Measurements from ENCODE around the gene C1QBP.

C1QBP gene

DNA sequence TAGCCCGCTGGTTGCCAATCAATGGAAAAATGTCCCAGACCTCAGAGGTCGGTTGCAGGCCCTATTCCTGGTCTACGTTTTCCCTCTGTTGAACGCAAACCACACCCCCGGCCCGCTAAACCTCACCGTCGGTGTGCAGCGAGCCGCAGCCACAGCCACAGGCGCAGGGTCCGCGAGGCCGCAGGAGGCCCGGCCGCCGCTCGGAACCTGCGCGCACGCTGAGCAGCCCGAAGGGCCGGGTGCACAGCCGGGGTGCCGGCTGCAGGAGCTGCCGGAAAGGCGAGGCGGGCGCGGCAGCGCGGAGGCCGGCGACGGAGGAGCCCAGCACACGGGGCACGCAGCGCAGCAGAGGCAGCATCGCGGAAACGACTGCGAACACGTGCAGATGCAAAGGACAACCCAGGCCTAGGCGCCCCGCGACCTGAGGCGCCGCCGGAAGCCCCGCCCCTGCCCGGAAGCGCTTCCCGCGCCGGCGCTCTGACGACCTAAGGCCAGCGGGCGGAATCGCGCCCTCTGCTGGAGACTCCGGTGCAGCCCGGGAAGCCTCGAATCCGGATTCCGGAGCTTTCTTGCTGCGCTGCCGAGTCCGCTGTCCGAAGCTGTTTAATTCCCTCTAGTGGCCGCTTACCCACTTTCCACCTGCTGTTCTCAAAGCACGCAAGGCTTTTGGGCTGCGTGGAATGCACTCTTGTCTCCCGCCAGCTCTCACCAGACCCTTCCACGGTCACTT, at the start of gene C1QBP:
C1QBP (minus strand) TSS at position 440 of the 730 bp plus-strand sequence; CDS start at position 358, 82 bp downstream.
- H3K4me3 Mint-ChIP-seq: peak within 1 kb of the TSS; percentile 82
- DNase-seq (ENCODE audit: low spot score in 2 of 2): peak; percentile 96
- H3K9me3 Mint-ChIP-seq: no peaks in the 10 kb centered on the region
- peak within 1 kb of the TSS; percentile 94 for H3K27ac Mint-ChIP-seq
- H3K27me3 Mint-ChIP-seq: no peaks in the 10 kb centered on the region
- peak; percentile 88 for ATAC-seq (ENCODE audit: low read depth)
- H3K4me1 Mint-ChIP-seq: peaks cover 22% of the 10 kb centered on the region
- peaks cover 5% of the 10 kb centered on the region for H3K36me3 Mint-ChIP-seq

DNA sequence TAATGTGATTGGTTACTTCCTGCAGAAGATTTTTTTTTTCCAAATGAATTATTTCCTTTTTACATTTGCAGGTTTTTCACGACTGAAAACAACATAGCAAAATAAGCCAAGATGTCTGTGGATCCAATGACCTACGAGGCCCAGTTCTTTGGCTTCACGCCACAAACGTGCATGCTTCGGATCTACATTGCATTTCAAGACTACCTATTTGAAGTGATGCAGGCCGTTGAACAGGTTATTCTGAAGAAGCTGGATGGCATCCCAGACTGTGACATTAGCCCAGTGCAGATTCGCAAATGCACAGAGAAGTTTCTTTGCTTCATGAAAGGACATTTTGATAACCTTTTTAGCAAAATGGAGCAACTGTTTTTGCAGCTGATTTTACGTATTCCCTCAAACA, 49.8 kb upstream of the C1QBP start:
- Mint-ChIP-seq H3K36me3 (peaks cover 14% of the 10 kb centered on the region), H3K27ac (peak overlapping the region; percentile 25), H3K4me3 (no peak overlapping the region), H3K9me3 (peaks cover 3% of the 10 kb centered on the region), H3K4me1 (peaks cover 19% of the 10 kb centered on the region), H3K27me3 (no peaks in the 10 kb centered on the region)
- ATAC-seq (ENCODE audit: low read depth): no peak
- no peak for DNase-seq (ENCODE audit: low spot score in 2 of 2)

GRCh38 chr17:5486206-5487124, 47.5 kb upstream of the C1QBP start, which contains the start of gene MIS12:
Gene MIS12, plus strand, starts transcription at chr17:5486566. Its CDS starts 2,297 bp downstream, at chr17:5488863.
- ATAC-seq (ENCODE audit: low read depth) (peak; percentile 87), DNase-seq (ENCODE audit: low spot score in 2 of 2) (peak; percentile 87 to 93)
- Mint-ChIP-seq H3K27ac (peak within 1 kb of the TSS; percentile 98), H3K36me3 (peaks cover 17% of the 10 kb centered on the region), H3K4me1 (peaks cover 19% of the 10 kb centered on the region), H3K4me3 (peak within 1 kb of the TSS; percentile 89), H3K27me3 (no peaks in the 10 kb centered on the region), H3K9me3 (no peaks in the 10 kb centered on the region)

- Mint-ChIP-seq H3K27ac (peak within 1 kb of the TSS; percentile 98), H3K4me1 (peaks cover 19% of the 10 kb centered on the region), H3K27me3 (no peaks in the 10 kb centered on the region), H3K4me3 (peak within 1 kb of the TSS; percentile 89), H3K9me3 (no peaks in the 10 kb centered on the region), H3K36me3 (peaks cover 19% of the 10 kb centered on the region)
- peak; percentile 1 for ATAC-seq (ENCODE audit: low read depth)
- DNase-seq (ENCODE audit: low spot score in 2 of 2): peak in 1 of 2 donors; percentile 76
Measured at GRCh38 chr17:5485270-5486205, 46.6 kb upstream of the C1QBP start, which contains the start of gene DERL2. Gene DERL2, minus strand, starts transcription at chr17:5486178. Its CDS starts 17 bp downstream, at chr17:5486161.

- DNase-seq (ENCODE audit: low spot score in 2 of 2) (no peak), ATAC-seq (ENCODE audit: low read depth) (no peak)
- H3K4me3 Mint-ChIP-seq: no peak overlapping the region
- no peaks in the 10 kb centered on the region for H3K9me3 Mint-ChIP-seq
- no peak overlapping the region for H3K27ac Mint-ChIP-seq
- peaks cover 33% of the 10 kb centered on the region for H3K36me3 Mint-ChIP-seq
- H3K27me3 Mint-ChIP-seq: no peaks in the 10 kb centered on the region
- peaks cover 10% of the 10 kb centered on the region for H3K4me1 Mint-ChIP-seq
Measured at GRCh38 chr17:5481451-5481850, 42.5 kb upstream of the C1QBP start.

GRCh38 chr17:5480962-5481361, 42.0 kb upstream of the C1QBP start:
- H3K4me3 Mint-ChIP-seq: no peak overlapping the region
- no peak overlapping the region for H3K27ac Mint-ChIP-seq
- no peaks in the 10 kb centered on the region for H3K9me3 Mint-ChIP-seq
- peaks cover 10% of the 10 kb centered on the region for H3K4me1 Mint-ChIP-seq
- H3K27me3 Mint-ChIP-seq: no peaks in the 10 kb centered on the region
- DNase-seq (ENCODE audit: low spot score in 2 of 2): no peak
- no peak for ATAC-seq (ENCODE audit: low read depth)
- peaks cover 33% of the 10 kb centered on the region for H3K36me3 Mint-ChIP-seq

DNA sequence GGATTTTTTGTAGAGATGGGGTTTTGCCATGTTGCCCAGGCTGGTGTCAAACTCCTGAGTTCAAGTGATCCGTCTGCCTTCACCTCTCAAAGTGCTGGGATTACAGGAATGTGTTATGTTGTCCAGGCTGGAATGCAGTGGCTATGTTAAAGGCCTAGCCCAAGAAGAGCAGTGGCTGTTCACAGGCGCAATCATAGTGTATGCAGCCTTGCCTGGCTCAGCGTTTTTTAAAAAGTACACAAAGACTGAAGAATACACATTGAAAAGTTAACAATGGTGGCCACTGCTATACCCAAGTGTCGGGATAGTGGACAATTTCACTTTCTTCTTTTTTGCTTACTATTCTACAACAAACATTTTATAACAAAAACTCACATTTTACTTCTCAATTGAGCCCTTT, 40.0 kb upstream of the C1QBP start:
- no peak for ATAC-seq (ENCODE audit: low read depth)
- no peak for DNase-seq (ENCODE audit: low spot score in 2 of 2)
- Mint-ChIP-seq H3K27me3 (no peaks in the 10 kb centered on the region), H3K4me1 (peaks cover 5% of the 10 kb centered on the region), H3K4me3 (no peak overlapping the region), H3K9me3 (no peaks in the 10 kb centered on the region), H3K36me3 (peaks cover 38% of the 10 kb centered on the region), H3K27ac (no peak overlapping the region)

DNA sequence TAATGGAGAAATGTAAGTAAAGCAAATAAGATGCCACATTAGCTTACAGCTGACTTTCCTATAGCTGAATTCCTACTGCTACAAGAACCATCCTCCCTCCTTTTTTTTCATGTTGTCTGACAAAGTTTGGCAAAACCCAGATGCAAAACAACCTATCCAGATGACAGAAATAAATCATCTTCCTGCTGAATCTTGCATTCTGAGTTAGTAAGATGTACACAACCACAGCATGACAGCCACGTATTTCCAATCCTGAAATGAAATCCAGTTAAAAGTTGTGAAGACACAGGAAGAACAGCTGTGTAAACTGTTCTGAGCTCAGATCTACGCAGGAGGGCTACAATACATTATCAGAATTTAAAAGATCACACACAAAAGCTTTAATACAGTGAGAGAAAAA, 35.0 kb upstream of the C1QBP start:
- no peak for DNase-seq (ENCODE audit: low spot score in 2 of 2)
- Mint-ChIP-seq H3K36me3 (peaks cover 28% of the 10 kb centered on the region), H3K9me3 (no peaks in the 10 kb centered on the region), H3K4me3 (no peak overlapping the region), H3K27me3 (no peaks in the 10 kb centered on the region), H3K27ac (no peak overlapping the region), H3K4me1 (peaks cover 3% of the 10 kb centered on the region)
- ATAC-seq (ENCODE audit: low read depth): no peak

GRCh38 chr17:5472511-5472910, 33.6 kb upstream of the C1QBP start:
- DNase-seq (ENCODE audit: low spot score in 2 of 2) (no peak), ATAC-seq (ENCODE audit: low read depth) (no peak)
- peaks cover 12% of the 10 kb centered on the region for H3K4me1 Mint-ChIP-seq
- H3K9me3 Mint-ChIP-seq: no peaks in the 10 kb centered on the region
- no peaks in the 10 kb centered on the region for H3K27me3 Mint-ChIP-seq
- H3K27ac Mint-ChIP-seq: no peak overlapping the region
- no peak overlapping the region for H3K4me3 Mint-ChIP-seq
- H3K36me3 Mint-ChIP-seq: peaks cover 22% of the 10 kb centered on the region

- DNase-seq (ENCODE audit: low spot score in 2 of 2) (peak in 1 of 2 donors; percentile 19), ATAC-seq (ENCODE audit: low read depth) (peak; percentile 34)
- Mint-ChIP-seq H3K4me1 (peaks cover 26% of the 10 kb centered on the region), H3K36me3 (peaks cover 4% of the 10 kb centered on the region), H3K27me3 (no peaks in the 10 kb centered on the region), H3K27ac (peak overlapping the region; percentile 22), H3K4me3 (peak overlapping the region; percentile 81), H3K9me3 (no peaks in the 10 kb centered on the region)
Measured at GRCh38 chr17:5468075-5468473, 29.1 kb upstream of the C1QBP start.

GRCh38 chr17:5467416-5467815, 28.5 kb upstream of the C1QBP start:
- H3K27ac Mint-ChIP-seq: peak overlapping the region; percentile 22
- peaks cover 4% of the 10 kb centered on the region for H3K36me3 Mint-ChIP-seq
- no peaks in the 10 kb centered on the region for H3K9me3 Mint-ChIP-seq
- no peaks in the 10 kb centered on the region for H3K27me3 Mint-ChIP-seq
- H3K4me1 Mint-ChIP-seq: peaks cover 26% of the 10 kb centered on the region
- H3K4me3 Mint-ChIP-seq: peak overlapping the region; percentile 81
- ATAC-seq (ENCODE audit: low read depth) (no peak), DNase-seq (ENCODE audit: low spot score in 2 of 2) (no peak)

- peaks cover 26% of the 10 kb centered on the region for H3K4me1 Mint-ChIP-seq
- no peak overlapping the region for H3K4me3 Mint-ChIP-seq
- ATAC-seq (ENCODE audit: low read depth) (no peak), DNase-seq (ENCODE audit: low spot score in 2 of 2) (no peak)
- no peaks in the 10 kb centered on the region for H3K27me3 Mint-ChIP-seq
- no peaks in the 10 kb centered on the region for H3K9me3 Mint-ChIP-seq
- peaks cover 2% of the 10 kb centered on the region for H3K36me3 Mint-ChIP-seq
- H3K27ac Mint-ChIP-seq: no peak overlapping the region
Measured at GRCh38 chr17:5466295-5466694, 27.3 kb upstream of the C1QBP start.

DNA sequence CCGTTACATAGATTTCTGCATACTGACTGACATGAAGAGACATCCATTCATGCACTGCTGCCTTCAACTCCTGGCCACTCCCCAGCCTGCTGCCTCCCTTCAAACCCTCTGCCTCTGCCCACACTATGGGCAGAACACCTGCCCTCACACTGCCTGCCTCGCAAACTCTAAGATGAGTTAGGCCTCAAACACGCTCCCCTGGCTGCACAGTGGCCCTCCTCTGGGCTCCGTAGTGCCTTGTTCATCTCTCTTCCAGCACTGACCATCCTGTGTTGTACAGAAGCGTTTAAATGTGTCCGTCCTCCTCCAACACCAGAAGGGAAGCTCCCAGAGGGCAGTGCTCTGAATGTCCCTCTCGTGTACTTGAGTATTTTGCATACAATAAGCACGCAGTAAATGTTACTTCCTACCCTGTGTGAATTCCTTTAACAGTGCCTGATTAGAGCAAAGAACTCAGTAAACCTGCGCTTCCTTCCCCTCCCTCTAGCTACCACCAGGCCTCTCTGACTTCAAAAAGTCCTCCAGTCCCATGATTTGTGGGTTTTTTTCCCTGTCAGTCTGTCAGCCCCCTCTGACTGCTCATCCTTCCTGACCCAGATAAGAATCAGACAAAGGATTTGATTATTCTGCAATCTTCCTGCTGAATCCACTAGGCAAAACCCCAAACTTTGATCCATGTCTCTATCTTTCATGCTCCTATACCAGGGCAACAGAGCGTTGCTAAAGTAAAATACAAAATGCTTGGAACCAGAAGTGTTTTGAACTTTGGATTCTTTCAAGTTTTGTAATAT, 26.0 kb upstream of the C1QBP start:
- peaks cover 26% of the 10 kb centered on the region for H3K4me1 Mint-ChIP-seq
- no peak for DNase-seq (ENCODE audit: low spot score in 2 of 2)
- peaks cover 9% of the 10 kb centered on the region for H3K36me3 Mint-ChIP-seq
- no peak for ATAC-seq (ENCODE audit: low read depth)
- no peak overlapping the region for H3K27ac Mint-ChIP-seq
- no peak overlapping the region for H3K4me3 Mint-ChIP-seq
- H3K9me3 Mint-ChIP-seq: no peaks in the 10 kb centered on the region
- no peaks in the 10 kb centered on the region for H3K27me3 Mint-ChIP-seq
